ENCODE results near the gene CERS5. TPM values are rescaled to one million over a fixed set of nuclear protein-coding genes. Genes with fewer than 3 reads are reported as not detected.

Gene CERS5
- total RNA-seq, 5 donors from 2014 or later (not counting 1 experiment from before 2014, with no cell fraction given), result 41.1 to 58.5 (median 46.2) TPM

GRCh38 chr12:50190859-50191258 is 23.7 kb upstream of the CERS5 start:
- 33% methylated on average over 1 of the region's 1 CpG for WGBS (ENCODE audit: insufficient coverage)
- Mint-ChIP-seq H3K9me3 (no peaks in the 10 kb centered on the region), H3K4me3 (no peak overlapping the region), H3K4me1 (peaks cover 11 to 24% (median 21%) of the 10 kb centered on the region in 3 donors), H3K27me3 (no peaks in the 10 kb centered on the region), H3K27ac (no peak overlapping the region), H3K36me3 (peaks cover 10% of the 10 kb centered on the region)
- no peak for ATAC-seq (replicated peaks in 1 of 4)
- Histone ChIP-seq H3K36me3 (ENCODE audit: control insufficient read depth in 2 of 2, extremely low read depth in 1 of 2, insufficient read depth in 1 of 2, low read length in 1 of 2) (peaks cover 3 to 31% of the 10 kb centered on the region in 2 donors), H3K4me3 (ENCODE audit: control insufficient read depth in 1 of 2, extremely low read depth in 1 of 2, low read length in 1 of 2) (no peak overlapping the region), H3K4me1 (ENCODE audit: control insufficient read depth in 1 of 2, extremely low read depth in 1 of 2, insufficient read depth in 2 of 2, low read length in 2 of 2) (peaks cover 0 to 16% of the 10 kb centered on the region in 2 experiments), H3K27ac (ENCODE audit: low read length) (no peak overlapping the region), H3K9me3 (no peaks in the 10 kb centered on the region), H3K27me3 (replicated peaks in 1 of 2; ENCODE audit: control insufficient read depth in 2 of 2, extremely low read depth in 1 of 2, insufficient read depth in 2 of 2, low read length in 1 of 2) (no peaks in the 10 kb centered on the region)
- CTCF ChIA-PET, result interaction anchor here (0.6 to 0.9 kb wide), 2 partner anchors 12 to 54 kb away, joined by 4 to 5 read pairs; no protein-coding TSS in a partner anchor
- POLR2A ChIA-PET, result interaction anchor here (0.6 kb wide), 3 partner anchors 20 to 1085 kb away, joined by 3 to 9 read pairs (median 6); no protein-coding TSS in a partner anchor
- DNase-seq, result no peak

GRCh38 chr12:50188875-50189575 is 21.9 kb upstream of the CERS5 start:
- Histone ChIP-seq H3K9me3 (no peaks in the 10 kb centered on the region), H3K36me3 (ENCODE audit: control insufficient read depth in 2 of 2, extremely low read depth in 1 of 2, insufficient read depth in 1 of 2, low read length in 1 of 2) (peaks cover 3 to 24% of the 10 kb centered on the region in 2 donors), H3K4me1 (ENCODE audit: control insufficient read depth in 1 of 2, extremely low read depth in 1 of 2, insufficient read depth in 2 of 2, low read length in 2 of 2) (peaks cover 0 to 16% of the 10 kb centered on the region in 2 experiments), H3K27ac (ENCODE audit: low read length) (peak overlapping the region; percentile 1), H3K4me3 (ENCODE audit: control insufficient read depth in 1 of 2, extremely low read depth in 1 of 2, low read length in 1 of 2) (no peak overlapping the region), H3K27me3 (replicated peaks in 1 of 2; ENCODE audit: control insufficient read depth in 2 of 2, extremely low read depth in 1 of 2, insufficient read depth in 2 of 2, low read length in 1 of 2) (no peaks in the 10 kb centered on the region)
- H3K27me3 Mint-ChIP-seq, result no peaks in the 10 kb centered on the region
- POLR2A ChIA-PET, result interaction anchor here in 1 of 2 donors (0.7 kb wide), 1 partner anchor 832 kb away, joined by 6 read pairs; no protein-coding TSS in a partner anchor
- H3K9me3 Mint-ChIP-seq, result no peaks in the 10 kb centered on the region
- peaks cover 11 to 24% (median 21%) of the 10 kb centered on the region in 3 donors for H3K4me1 Mint-ChIP-seq
- ATAC-seq (replicated peaks in 1 of 4), result peak; percentile 74 to 79 (median 76)
- CTCF ChIA-PET, result no interaction called here
- peak overlapping the region; percentile 60 to 73 (median 63) for H3K4me3 Mint-ChIP-seq
- H3K36me3 Mint-ChIP-seq, result peaks cover 10% of the 10 kb centered on the region
- DNase-seq, result peak in 9 of 35 experiments; percentile 5 to 45 (median 9)
- 55% methylated on average over 2 of the region's 5 CpGs for WGBS (ENCODE audit: insufficient coverage)
- H3K27ac Mint-ChIP-seq, result peak overlapping the region; percentile 88

GRCh38 chr12:50188241-50188781 is 21.1 kb upstream of the CERS5 start:
- ChIA-PET POLR2A (no interaction called here), CTCF (interaction anchor here in 1 of 2 donors (0.8 kb wide), 1 partner anchor 12 kb away, joined by 3 read pairs; no protein-coding TSS in a partner anchor)
- ATAC-seq (replicated peaks in 1 of 4), result peak in 3 of 4 experiments; percentile 12 to 34 (median 16)
- Histone ChIP-seq H3K4me3 (ENCODE audit: control insufficient read depth in 1 of 2, extremely low read depth in 1 of 2, low read length in 1 of 2) (no peak overlapping the region), H3K4me1 (ENCODE audit: control insufficient read depth in 1 of 2, extremely low read depth in 1 of 2, insufficient read depth in 2 of 2, low read length in 2 of 2) (peaks cover 0 to 16% of the 10 kb centered on the region in 2 experiments), H3K9me3 (no peaks in the 10 kb centered on the region), H3K27ac (ENCODE audit: low read length) (no peak overlapping the region), H3K27me3 (replicated peaks in 1 of 2; ENCODE audit: control insufficient read depth in 2 of 2, extremely low read depth in 1 of 2, insufficient read depth in 2 of 2, low read length in 1 of 2) (no peaks in the 10 kb centered on the region), H3K36me3 (ENCODE audit: control insufficient read depth in 2 of 2, extremely low read depth in 1 of 2, insufficient read depth in 1 of 2, low read length in 1 of 2) (peaks cover 3 to 25% of the 10 kb centered on the region in 2 donors)
- Mint-ChIP-seq H3K27me3 (no peaks in the 10 kb centered on the region), H3K4me3 (peak overlapping the region in 1 of 3 donors; percentile 60), H3K9me3 (no peaks in the 10 kb centered on the region), H3K27ac (peak overlapping the region; percentile 88), H3K4me1 (peaks cover 11 to 24% (median 21%) of the 10 kb centered on the region in 3 donors), H3K36me3 (peaks cover 10% of the 10 kb centered on the region)
- DNase-seq, result no peak
- no CpG with 5 or more reads among the region's 4 CpGs for WGBS (ENCODE audit: insufficient coverage)

GRCh38 chr12:50187084-50187900 is 20.1 kb upstream of the CERS5 start:
- Mint-ChIP-seq H3K27me3 (no peaks in the 10 kb centered on the region), H3K36me3 (peaks cover 2% of the 10 kb centered on the region), H3K27ac (peak overlapping the region; percentile 11 to 48), H3K4me1 (peaks cover 11 to 24% (median 21%) of the 10 kb centered on the region in 3 donors), H3K4me3 (no peak overlapping the region), H3K9me3 (no peaks in the 10 kb centered on the region)
- DNase-seq (no peak), ATAC-seq (replicated peaks in 1 of 4) (peak in 1 of 4 experiments; percentile 47)
- CTCF ChIA-PET, result interaction anchor here in 1 of 2 donors (0.6 kb wide), 1 partner anchor 95 kb away, joined by 5 read pairs; no protein-coding TSS in a partner anchor
- Histone ChIP-seq H3K4me3 (ENCODE audit: control insufficient read depth in 1 of 2, extremely low read depth in 1 of 2, low read length in 1 of 2) (no peak overlapping the region), H3K36me3 (ENCODE audit: control insufficient read depth in 2 of 2, extremely low read depth in 1 of 2, insufficient read depth in 1 of 2, low read length in 1 of 2) (peaks cover 3 to 22% of the 10 kb centered on the region in 2 donors), H3K27ac (ENCODE audit: low read length) (no peak overlapping the region), H3K27me3 (replicated peaks in 1 of 2; ENCODE audit: control insufficient read depth in 2 of 2, extremely low read depth in 1 of 2, insufficient read depth in 2 of 2, low read length in 1 of 2) (no peaks in the 10 kb centered on the region), H3K9me3 (no peaks in the 10 kb centered on the region), H3K4me1 (ENCODE audit: control insufficient read depth in 1 of 2, extremely low read depth in 1 of 2, insufficient read depth in 2 of 2, low read length in 2 of 2) (peaks cover 0 to 16% of the 10 kb centered on the region in 2 experiments)
- no CpG with 5 or more reads among the region's 7 CpGs for WGBS (ENCODE audit: insufficient coverage)
- POLR2A ChIA-PET, result interaction anchor here (0.5 kb wide), 2 partner anchors 24 to 940 kb away, joined by 3 read pairs; no protein-coding TSS in a partner anchor

- ATAC-seq (replicated peaks in 1 of 4) (no peak), DNase-seq (no peak)
- Histone ChIP-seq H3K4me1 (ENCODE audit: control insufficient read depth in 1 of 2, extremely low read depth in 1 of 2, insufficient read depth in 2 of 2, low read length in 2 of 2) (peaks cover 0 to 16% of the 10 kb centered on the region in 2 experiments), H3K36me3 (ENCODE audit: control insufficient read depth in 2 of 2, extremely low read depth in 1 of 2, insufficient read depth in 1 of 2, low read length in 1 of 2) (peaks cover 0 to 24% of the 10 kb centered on the region in 2 donors), H3K27me3 (replicated peaks in 1 of 2; ENCODE audit: control insufficient read depth in 2 of 2, extremely low read depth in 1 of 2, insufficient read depth in 2 of 2, low read length in 1 of 2) (no peaks in the 10 kb centered on the region), H3K4me3 (ENCODE audit: control insufficient read depth in 1 of 2, extremely low read depth in 1 of 2, low read length in 1 of 2) (no peak overlapping the region), H3K9me3 (no peaks in the 10 kb centered on the region), H3K27ac (ENCODE audit: low read length) (no peak overlapping the region)
- H3K27ac Mint-ChIP-seq, result peak overlapping the region; percentile 1 to 24
- ChIA-PET POLR2A (interaction anchor here in 1 of 2 donors (0.5 kb wide), 1 partner anchor 25 kb away, joined by 3 read pairs; no protein-coding TSS in a partner anchor), CTCF (interaction anchor here (0.6 kb wide), 2 partner anchors 13 to 94 kb away, joined by 3 to 5 read pairs; no protein-coding TSS in a partner anchor)
- H3K36me3 Mint-ChIP-seq, result peaks cover 2% of the 10 kb centered on the region
- no peaks in the 10 kb centered on the region for H3K9me3 Mint-ChIP-seq
- WGBS (ENCODE audit: insufficient coverage), result no CpG with 5 or more reads among the region's 1 CpG
- H3K27me3 Mint-ChIP-seq, result no peaks in the 10 kb centered on the region
- H3K4me1 Mint-ChIP-seq, result peaks cover 11 to 24% (median 21%) of the 10 kb centered on the region in 3 donors
- H3K4me3 Mint-ChIP-seq, result no peak overlapping the region
These were observed 19.5 kb upstream of the CERS5 start for GRCh38 chr12:50186681-50187080.
